ENCODE results near the gene AMOTL1.

Gene AMOTL1

GRCh38 chr11:94884376-94884775 lies 116.2 kb downstream of the AMOTL1 start:
- no peak for TF ChIP-seq GATA3 (IDR thresholded peaks at IDR 0.05; ENCODE audit: low read depth, low read length)
- no peak for TF ChIP-seq GATA2 (IDR thresholded peaks at IDR 0.05; ENCODE audit: low read depth, low read length)

- TF ChIP-seq GATA2 (IDR thresholded peaks at IDR 0.05; ENCODE audit: low read depth, low read length): no peak
- no peak for TF ChIP-seq GATA3 (IDR thresholded peaks at IDR 0.05; ENCODE audit: low read depth, low read length)
Measured at GRCh38 chr11:94885133-94885532, 117.0 kb downstream of the AMOTL1 start.

GRCh38 chr11:94885581-94885980 lies 117.4 kb downstream of the AMOTL1 start:
- no peak for TF ChIP-seq GATA2 (IDR thresholded peaks at IDR 0.05; ENCODE audit: low read depth, low read length)
- TF ChIP-seq GATA3 (IDR thresholded peaks at IDR 0.05; ENCODE audit: low read depth, low read length): no peak

GRCh38 chr11:94888204-94888603 lies 120.0 kb downstream of the AMOTL1 start:
- TF ChIP-seq GATA3 (IDR thresholded peaks at IDR 0.05; ENCODE audit: low read depth, low read length): no peak
- TF ChIP-seq GATA2 (IDR thresholded peaks at IDR 0.05; ENCODE audit: low read depth, low read length): no peak

GRCh38 chr11:94895451-94895850 lies 127.3 kb downstream of the AMOTL1 start:
- TF ChIP-seq GATA2 (IDR thresholded peaks at IDR 0.05; ENCODE audit: low read depth, low read length) (no peak), GATA3 (IDR thresholded peaks at IDR 0.05; ENCODE audit: low read depth, low read length) (no peak)

- TF ChIP-seq GATA2 (IDR thresholded peaks at IDR 0.05; ENCODE audit: low read depth, low read length) (no peak), GATA3 (IDR thresholded peaks at IDR 0.05; ENCODE audit: low read depth, low read length) (no peak)
Measured at GRCh38 chr11:94895971-94896370, 127.8 kb downstream of the AMOTL1 start.

- TF ChIP-seq GATA3 (IDR thresholded peaks at IDR 0.05; ENCODE audit: low read depth, low read length) (no peak), GATA2 (IDR thresholded peaks at IDR 0.05; ENCODE audit: low read depth, low read length) (peak; percentile 19; the same call in 1 of the 2 replicates)
Measured at GRCh38 chr11:94897330-94897768, 129.2 kb downstream of the AMOTL1 start.

- TF ChIP-seq GATA3 (IDR thresholded peaks at IDR 0.05; ENCODE audit: low read depth, low read length): no peak
- no peak for TF ChIP-seq GATA2 (IDR thresholded peaks at IDR 0.05; ENCODE audit: low read depth, low read length)
Measured at GRCh38 chr11:94907226-94907625, 139.1 kb downstream of the AMOTL1 start.

- TF ChIP-seq GATA3 (IDR thresholded peaks at IDR 0.05; ENCODE audit: low read depth, low read length) (no peak), GATA2 (IDR thresholded peaks at IDR 0.05; ENCODE audit: low read depth, low read length) (no peak)
Measured at GRCh38 chr11:94909371-94909820, 141.2 kb downstream of the AMOTL1 start.

GRCh38 chr11:94910270-94910669 lies 142.1 kb downstream of the AMOTL1 start:
- TF ChIP-seq GATA3 (IDR thresholded peaks at IDR 0.05; ENCODE audit: low read depth, low read length): no peak
- no peak for TF ChIP-seq GATA2 (IDR thresholded peaks at IDR 0.05; ENCODE audit: low read depth, low read length)

GRCh38 chr11:94910779-94911178 lies 142.6 kb downstream of the AMOTL1 start:
- TF ChIP-seq GATA3 (IDR thresholded peaks at IDR 0.05; ENCODE audit: low read depth, low read length) (no peak), GATA2 (IDR thresholded peaks at IDR 0.05; ENCODE audit: low read depth, low read length) (no peak)

GRCh38 chr11:94912806-94913205 lies 144.7 kb downstream of the AMOTL1 start:
- TF ChIP-seq GATA2 (IDR thresholded peaks at IDR 0.05; ENCODE audit: low read depth, low read length) (no peak), GATA3 (IDR thresholded peaks at IDR 0.05; ENCODE audit: low read depth, low read length) (no peak)

- TF ChIP-seq GATA2 (IDR thresholded peaks at IDR 0.05; ENCODE audit: low read depth, low read length) (no peak), GATA3 (IDR thresholded peaks at IDR 0.05; ENCODE audit: low read depth, low read length) (no peak)
Measured at GRCh38 chr11:94920311-94920710, 152.2 kb downstream of the AMOTL1 start.

- TF ChIP-seq GATA2 (IDR thresholded peaks at IDR 0.05; ENCODE audit: low read depth, low read length) (no peak), GATA3 (IDR thresholded peaks at IDR 0.05; ENCODE audit: low read depth, low read length) (no peak)
Measured at GRCh38 chr11:94922321-94923003, 154.3 kb downstream of the AMOTL1 start.

GRCh38 chr11:94923004-94923334 lies 154.8 kb downstream of the AMOTL1 start:
- TF ChIP-seq GATA2 (IDR thresholded peaks at IDR 0.05; ENCODE audit: low read depth, low read length) (no peak), GATA3 (IDR thresholded peaks at IDR 0.05; ENCODE audit: low read depth, low read length) (no peak)

GRCh38 chr11:94924171-94924572 lies 156.0 kb downstream of the AMOTL1 start:
- TF ChIP-seq GATA3 (IDR thresholded peaks at IDR 0.05; ENCODE audit: low read depth, low read length) (no peak), GATA2 (IDR thresholded peaks at IDR 0.05; ENCODE audit: low read depth, low read length) (no peak)

Data from SH-SY5Y (cell line).